HG03025 (cell line): ENCODE measurements around the gene SUN2.

Source experiments
- ATAC-seq: cut with Tn5 transposase; IDR thresholded peaks from one replicate; pipeline ENCODE4 v1.9.1; 2021; ENCODE audit warnings: mild to moderate bottlenecking, moderate library complexity; ENCODE audit not compliant: unreplicated experiment, low FRiP score

Gene SUN2

DNA sequence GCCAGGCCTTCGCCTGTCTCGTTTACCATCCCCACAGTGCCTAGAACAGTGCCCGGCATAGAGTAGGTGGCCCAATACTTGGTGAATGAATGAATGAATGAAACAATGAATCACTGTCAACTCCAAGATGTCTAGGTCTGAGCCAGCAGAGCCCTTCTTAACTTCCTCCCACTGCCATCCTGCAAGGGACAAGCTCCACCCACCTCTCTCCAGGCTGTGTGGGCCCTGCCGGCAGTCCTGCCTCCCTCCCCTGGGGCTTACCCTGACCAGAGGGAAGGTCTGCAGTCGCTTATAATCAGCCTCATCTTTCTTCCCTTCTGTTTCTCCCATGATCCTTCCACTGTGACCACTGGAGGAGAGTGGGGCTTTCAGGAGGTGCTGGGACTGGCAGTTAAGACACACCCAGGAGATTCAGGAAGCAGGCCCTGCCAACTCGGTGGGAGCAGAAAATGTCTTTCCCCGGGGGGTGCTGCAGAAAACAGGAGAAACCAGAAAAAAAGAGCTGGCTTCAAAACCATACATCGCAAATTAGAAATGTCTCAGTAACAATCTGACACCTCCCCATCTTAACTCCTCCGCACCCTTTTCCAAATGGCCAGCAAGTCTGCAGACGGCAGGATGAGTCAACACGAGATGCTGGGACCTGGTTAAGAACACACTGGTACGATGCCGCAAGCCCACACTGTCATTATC is 26.8 kb upstream of the SUN2 start:
- ATAC-seq, result no peak

DNA sequence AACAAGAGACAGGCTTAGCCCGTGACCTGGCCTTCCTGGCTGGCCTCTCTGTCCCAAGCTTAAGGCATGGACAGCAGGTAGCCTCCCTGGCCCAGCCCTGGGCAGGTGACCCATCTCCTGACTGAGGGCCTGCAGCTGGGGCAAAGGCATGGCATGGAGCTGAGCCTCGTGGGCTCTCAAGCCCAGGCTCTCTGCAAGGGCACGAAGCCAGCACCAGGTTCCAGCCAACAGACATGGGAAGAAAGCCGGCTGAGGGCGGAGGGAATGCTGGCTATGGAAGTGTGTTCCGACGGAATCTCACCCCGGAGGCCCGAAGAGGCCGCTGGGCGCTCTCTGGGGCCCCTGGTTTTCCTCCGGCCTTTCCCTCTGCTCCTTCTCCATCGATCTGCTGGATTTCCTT is 25.2 kb upstream of the SUN2 start:
- ATAC-seq, result no peak

DNA sequence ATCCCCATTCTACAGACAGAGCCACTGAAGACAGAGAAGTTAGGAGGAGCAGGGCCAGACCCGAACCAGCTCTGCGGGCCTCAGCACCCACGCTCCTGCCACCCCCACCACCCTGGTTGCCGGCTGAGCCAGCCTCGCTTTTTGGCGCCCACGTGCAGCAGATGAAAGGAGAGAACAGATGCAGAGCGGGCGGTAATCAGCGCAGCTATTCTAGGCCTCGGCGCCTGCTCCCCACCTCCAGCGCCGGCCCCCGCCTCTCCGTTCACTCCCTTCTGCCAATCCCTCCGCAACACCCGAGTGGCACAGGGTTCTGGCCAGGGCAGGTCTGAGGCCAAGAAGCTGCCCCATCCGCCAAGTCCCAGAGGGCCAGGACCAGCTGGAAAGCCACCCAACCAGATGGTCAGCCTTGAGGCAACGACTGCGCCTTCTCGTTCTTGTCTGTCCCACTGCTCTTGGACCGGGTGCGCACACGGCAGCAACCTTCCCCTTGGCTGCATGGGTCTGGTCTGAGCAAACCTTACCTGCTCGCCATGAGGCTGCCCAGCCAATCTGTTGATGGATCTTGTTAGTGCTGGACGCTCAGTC is 21.4 kb upstream of the SUN2 start:
- ATAC-seq, result no peak

DNA sequence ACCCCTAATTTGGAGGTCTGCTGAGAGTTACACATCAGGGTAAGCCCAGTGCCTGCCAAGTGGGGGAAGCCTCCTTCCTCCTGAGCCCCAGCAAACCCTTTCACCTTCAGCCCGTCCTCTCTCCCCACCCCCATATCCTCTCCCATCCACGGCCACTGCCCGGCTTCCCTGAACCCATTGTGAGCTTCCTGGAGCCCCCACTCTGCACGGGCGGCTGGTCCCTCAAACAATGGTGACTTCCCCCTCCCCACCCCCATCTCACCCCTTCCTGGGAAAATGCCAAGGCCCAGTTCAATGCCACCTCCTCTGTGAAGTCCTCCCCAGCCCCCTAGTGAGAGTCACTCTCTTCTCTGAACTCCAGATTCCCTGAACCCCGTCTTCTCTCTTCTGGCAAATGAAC is 20.3 kb upstream of the SUN2 start:
- ATAC-seq, result no peak

DNA sequence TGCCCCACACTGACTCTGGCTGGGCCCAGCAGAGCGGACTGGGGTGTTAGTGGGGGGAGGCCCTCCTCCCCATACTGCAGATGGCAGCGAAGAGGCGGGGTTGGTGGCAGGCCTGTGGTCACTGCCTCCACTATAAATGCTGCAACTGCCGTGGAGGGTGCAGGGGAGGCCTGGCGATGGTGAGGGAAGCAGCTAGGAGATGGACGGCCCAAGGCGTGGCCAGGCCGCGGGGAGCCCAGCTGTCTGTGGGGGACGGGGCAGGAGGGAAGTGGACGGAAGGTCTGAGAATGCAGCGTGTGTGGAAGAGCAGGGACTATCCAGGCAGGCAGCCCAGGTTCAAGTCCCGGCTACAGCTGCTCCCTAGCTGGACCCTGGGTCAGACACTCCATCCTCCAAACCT is 19.9 kb upstream of the SUN2 start:
- no peak for ATAC-seq

DNA sequence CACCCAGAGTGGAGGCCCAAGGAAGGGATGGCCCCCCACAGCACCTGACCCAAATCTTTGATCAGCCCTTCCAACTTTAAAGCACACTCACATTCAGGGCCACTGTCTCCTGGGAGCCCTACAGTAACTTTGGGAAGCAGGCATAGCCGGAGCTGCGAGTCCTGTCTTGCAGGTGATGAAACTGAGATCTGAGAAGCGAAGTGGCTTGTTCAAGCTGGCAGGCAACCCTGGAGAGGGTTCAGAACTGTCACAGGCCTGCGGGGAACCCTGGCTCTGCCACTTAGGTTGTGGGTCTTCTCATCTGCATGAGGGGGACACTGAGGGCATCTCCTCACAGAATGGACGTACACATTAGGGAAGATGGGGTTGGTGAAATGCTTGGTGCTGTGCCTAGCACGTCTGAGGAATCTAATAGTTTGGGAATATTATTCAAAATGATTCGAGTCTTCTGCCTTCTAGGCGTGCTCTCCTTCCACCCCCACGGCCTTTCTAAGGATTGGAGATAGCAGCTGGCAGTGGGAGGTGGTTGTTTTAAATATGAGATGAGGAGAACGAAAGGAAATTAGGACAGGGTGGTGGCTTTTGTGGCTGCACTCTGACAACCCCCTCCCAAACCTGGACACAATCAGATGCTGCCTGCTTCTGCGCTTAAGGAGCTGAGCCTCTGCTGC is 18.8 kb upstream of the SUN2 start:
- no peak for ATAC-seq

DNA sequence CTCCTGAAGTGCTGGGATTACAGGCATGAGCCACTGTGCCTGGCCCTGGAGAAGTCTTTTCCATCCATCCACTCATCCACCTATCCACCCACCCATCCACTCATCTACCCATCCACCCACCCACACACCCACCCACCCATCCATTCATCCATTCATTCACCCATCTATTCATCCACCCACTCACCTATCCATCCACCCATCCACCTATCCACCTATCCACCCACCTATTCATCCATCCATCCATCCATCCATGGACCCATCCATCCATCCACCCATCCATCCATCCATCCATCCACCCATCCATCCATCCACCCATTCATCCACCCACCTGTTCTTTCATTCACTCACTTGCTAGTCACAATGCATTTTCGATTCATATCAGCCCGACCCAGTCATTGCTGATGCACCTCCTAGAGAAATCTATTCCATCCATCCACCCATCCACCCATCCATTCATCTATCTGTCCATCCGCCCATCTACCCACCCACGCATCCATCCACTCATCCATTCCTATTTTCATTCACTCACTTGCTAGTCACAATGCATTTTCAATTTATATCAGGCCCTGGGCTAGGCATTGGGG is 17.7 kb upstream of the SUN2 start:
- no peak for ATAC-seq

DNA sequence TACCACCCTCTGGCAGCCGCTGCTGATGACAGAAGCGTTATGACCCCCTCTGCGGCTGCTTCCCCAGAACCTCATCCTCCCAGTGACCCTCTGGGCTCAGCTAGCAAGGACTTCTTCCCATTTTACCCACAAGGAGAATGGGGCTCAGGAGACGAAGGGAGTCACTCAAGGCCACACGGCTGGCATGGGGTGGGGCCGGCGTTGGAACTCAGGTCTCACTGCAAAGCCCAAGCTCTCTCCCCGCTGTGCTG is 16.8 kb upstream of the SUN2 start:
- ATAC-seq, result no peak

DNA sequence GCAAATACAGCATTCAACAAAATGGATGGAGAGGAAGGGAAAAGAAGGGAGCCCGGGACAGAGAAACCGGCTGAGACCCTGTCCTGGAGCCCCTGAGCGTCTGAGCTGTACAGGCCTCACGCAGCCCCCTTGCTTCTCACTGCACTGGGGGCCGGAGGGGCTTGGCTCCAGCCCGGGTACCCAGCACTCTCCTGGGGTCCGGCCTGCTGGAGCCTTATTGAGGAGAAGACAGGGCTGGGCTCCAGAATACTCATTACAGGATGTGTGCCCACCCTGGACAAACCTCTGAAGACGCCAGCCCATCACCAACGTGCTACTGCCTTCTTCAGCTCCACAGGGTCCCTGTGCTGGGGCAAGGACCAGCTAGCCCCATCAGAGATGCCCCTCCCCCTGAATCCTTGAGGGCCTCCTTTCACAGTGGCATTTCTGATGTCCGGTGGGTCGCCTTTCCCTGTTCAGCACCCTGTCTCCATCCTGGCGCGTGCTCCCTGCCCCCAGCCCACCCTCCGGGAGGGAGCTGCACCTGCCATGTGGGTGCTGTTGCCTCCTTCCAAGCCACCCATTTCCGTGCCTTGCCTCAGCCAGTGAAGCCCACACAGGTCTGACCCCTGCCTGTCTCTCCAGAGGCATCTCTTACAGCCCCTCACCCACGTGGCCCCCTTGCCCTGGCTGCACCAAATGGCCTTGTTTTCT is 14.6 kb upstream of the SUN2 start:
- no peak for ATAC-seq

DNA sequence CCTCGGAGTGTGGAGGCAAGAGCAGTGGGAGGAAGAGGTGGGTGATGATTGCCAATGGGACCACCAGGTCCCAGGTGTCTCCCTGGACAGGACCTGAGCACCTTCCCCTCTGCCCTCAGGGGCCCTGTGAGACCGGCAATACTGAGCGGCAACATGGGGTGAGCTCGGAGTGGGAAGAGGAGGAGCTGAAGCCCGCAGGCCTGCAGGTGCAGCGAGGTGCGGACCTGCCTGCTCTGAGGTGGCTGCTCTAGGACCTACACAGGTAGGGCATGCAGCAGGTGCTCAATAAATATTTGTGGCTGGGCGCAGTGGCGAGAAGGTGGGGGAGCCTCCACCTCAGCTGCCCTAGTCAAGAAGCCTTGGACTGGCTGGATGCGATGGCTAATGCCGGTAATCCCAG is 12.2 kb upstream of the SUN2 start:
- ATAC-seq, result no peak

DNA sequence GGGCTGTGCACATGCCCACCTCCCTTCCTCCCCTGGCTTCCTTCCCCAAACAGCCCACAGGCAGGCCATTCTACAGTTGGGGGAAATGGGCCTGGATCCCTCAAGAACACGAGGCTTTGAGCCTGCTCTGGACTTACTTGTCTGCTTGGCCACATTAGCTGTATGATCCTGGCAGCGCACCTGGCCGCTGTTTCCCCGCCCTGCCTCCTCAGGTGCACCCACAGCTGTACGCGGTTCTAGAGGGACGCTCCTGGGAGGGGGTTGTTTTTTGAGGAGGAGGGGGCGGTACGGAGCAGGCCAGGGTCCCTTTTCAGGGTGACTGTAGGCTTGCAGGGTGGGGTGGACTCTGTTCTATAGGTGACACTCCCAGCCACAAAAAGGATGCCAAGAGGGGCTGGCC is 11.5 kb upstream of the SUN2 start:
- no peak for ATAC-seq

DNA sequence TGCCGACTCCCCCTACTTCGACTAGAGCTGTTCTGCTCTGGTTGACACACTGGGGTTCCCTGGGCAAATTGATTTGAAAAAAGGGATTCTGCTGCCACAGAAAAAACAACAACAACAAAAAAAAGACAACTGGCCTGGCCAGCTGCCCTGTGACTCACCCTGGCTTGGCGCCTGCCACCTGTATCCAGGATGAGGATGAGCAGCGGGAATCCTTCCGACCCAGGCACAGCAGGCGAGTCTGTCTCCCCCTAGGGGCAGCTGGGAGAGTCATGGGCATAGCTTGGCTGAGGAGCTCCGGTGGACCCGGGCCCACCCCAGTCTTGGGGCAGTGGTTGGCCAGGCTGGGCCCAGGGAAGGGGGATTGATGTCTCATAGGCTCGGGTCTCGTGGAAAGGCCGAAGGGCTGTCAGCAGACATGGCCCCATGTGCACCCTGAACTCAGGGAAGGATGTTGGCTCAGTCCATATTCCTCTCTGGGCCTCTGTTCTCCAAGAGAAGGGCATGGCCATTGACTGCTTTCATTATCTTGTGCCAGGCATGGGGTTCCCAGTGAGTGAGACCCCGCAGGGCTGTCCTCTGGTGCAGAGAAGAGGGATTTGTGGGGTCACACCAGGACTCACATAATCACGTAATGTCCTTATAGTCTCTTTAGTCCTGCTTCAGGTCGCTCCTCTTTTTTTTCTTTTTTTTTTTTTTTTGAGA is 10.4 kb upstream of the SUN2 start:
- ATAC-seq, result no peak

DNA sequence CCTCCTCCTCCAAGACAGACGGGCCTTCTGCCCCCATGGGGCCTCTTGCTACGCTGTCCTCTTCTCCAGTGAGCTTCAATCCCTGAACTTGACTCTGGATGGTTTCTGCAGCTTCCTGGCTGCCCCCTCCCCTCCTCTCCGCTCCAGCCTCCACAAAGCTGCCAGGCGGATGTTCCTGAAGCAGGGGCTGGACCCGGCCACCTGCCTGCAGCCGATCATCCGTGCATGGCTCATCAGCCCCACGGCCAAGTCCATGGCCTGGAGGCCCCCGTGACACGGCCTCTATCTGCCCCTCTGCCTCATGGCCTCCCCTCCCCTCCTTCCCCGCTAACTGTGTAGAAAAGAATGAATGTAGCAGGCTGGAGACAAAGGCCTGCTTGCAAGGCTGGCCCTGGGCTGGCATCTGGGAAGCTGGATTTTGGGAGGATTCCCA is 6.8 kb upstream of the SUN2 start:
- ATAC-seq, result no peak

DNA sequence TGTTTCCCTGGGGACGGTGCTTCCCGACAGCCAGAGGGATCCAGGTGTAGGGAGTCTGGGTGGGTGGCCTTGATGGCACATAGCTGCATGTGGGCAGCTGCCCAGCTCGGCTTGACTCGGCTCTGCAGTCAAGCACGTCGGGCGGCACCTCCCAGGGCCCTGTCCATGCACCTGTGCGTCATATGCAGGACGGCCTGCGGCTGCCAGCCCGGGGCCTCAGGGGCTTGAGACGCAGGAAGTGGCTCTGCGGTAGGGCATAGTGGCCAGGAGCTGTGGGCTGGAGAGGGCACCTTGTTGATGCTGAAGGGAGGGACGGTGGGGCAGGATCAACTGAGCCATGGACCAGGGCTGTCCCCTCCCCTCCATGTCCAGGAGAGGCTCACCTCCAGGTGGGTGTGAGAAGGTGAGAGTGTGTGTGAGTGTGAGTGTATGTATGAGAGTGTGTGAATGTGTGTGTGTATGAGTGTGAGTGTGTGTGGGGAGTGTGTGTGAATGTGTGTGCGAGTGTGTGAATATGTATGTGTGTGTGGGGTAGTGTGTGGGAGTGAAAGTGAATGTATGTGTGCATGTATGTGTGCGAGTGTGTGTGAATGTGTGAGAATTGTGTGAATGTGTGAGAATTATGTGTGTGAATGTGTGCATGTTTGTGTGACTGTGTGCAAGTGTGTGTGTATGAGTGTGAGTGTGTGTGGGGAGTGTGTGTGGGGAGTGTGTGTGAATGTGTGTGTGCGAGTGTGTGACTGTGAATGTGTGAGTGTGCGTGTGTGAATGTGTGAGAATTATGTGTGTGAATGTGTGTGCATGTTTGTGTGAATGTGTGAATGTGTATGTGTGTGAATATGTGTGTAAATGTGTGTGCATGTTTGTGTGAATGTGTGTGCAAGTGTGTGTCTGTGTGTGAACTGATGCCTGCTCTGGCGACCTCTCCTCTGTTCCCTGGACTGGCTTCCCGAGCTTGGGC is 5.7 kb upstream of the SUN2 start:
- no peak for ATAC-seq

DNA sequence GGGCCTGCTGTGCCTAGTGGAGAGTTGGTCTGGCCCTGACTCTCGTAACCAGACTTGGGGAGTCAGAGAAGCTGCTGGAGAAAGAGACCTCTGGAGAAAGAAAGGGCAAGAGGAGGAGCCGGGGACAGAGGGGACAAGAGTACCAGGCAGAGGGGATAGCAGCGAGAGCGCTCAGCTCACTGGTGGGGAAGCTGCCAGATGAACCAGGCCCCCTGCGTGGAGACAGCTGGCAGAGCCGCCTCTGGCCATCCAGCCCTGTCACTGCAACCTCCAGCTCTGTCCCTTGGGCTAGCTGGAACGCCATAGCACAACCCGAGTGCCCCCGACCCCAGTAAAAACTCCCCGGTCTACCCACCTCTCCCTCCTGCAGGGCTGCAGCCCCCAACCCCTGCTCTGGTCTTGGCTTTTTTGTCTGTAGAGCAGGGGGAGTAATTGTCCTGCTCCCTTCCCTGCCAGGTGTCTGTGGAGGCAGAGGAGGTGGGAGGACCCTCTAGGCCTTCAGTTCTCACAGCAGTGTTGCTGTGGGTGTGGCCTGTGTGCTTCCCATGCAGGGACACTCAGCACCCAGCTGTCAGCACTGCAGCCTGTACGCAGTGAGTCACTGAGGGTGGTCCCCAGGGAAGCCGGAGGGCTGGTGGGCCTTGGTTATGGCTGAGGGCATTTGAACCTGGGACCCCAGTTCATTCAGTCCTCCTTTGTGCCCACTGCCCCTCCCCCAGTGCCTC is 4.8 kb upstream of the SUN2 start:
- no peak for ATAC-seq

DNA sequence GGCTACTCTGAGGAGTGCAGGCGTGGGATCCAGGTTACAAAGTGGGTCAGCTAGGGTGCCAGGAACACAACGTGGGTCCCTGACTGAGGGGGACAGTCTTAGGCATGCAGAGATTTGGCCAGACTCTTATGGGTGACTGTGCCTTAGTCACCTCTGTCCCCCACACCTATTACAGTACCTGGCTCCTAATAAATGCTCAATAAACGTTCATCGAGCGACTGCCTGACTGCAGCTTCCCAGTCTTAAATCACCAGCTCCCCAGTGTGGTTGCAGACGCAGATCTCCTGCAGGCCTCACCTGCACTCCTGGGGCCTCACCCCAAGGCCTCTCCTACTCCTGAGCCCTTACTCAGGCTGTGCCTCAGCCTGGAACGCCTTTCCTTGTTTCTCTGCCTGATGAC is 3.2 kb upstream of the SUN2 start:
- ATAC-seq, result no peak

DNA sequence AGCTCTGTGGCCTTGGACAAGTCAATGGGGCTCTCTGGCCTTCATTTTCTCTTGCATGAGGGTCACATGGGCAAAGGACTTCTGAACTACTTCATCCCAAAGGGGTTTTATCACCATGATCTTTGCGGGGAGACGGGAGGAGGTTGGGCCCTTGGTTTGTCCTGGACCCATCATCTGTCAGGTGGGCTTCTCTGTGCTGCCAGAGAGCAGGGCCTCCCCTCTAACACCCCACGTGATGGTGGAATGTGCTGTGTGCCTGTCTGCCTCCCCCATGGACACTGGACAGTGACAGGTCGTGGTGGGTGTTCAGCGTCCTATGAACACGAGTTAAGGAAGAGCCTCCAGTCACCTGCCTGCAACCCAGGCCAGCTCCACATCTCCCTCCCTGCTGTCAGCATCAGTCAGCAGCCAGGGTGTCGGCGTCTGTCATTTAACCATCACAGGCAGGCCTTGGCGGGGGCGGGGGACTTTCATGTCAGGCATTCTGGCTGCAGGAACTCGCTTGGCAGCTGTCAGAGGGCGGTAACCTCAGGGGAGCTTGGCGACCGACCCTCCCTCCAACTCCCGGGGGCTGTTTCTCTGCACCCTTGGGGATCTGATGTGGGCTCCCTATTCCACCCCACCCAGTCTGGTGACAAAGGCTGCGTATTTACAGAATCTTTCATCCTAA is 2.6 kb upstream of the SUN2 start:
- ATAC-seq, result no peak

DNA sequence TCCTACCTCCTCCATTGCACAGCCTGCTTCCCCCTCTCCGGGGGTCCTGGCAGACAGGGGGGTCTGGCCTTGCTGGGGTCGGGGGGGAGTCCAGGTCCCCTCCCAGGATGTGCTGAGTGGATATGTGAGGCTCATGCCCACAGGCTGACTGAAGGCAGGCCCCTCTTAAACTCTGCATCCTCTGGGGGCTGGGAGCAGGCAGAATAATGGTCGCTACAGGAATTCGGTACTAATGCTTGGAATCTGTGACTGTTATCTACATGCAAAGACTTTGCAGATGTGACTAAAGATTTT is 1.6 kb upstream of the SUN2 start:
- ATAC-seq, result no peak
